NCI-H187 (cell line): ENCODE results near the gene PRRC1.

Experiments
- DNase-seq, 2 experiments: peaks; one replicate each; lab custom pipeline; 2025; lab: John Stamatoyannopoulos, UW

The PRRC1 gene

GRCh38 chr5:127580731-127581130, 63.3 kb downstream of the PRRC1 start:
- DNase-seq, result no peak

- DNase-seq, result no peak
Measured at GRCh38 chr5:127581450-127581849, 64.0 kb downstream of the PRRC1 start.

- no peak for DNase-seq
Measured at GRCh38 chr5:127582773-127583370, 65.4 kb downstream of the PRRC1 start.

- DNase-seq, result no peak
Measured at GRCh38 chr5:127583866-127584265, 66.4 kb downstream of the PRRC1 start.

GRCh38 chr5:127585661-127586060, 68.2 kb downstream of the PRRC1 start:
- DNase-seq, result no peak

GRCh38 chr5:127586066-127586770, 68.8 kb downstream of the PRRC1 start:
- DNase-seq, result no peak

DNA sequence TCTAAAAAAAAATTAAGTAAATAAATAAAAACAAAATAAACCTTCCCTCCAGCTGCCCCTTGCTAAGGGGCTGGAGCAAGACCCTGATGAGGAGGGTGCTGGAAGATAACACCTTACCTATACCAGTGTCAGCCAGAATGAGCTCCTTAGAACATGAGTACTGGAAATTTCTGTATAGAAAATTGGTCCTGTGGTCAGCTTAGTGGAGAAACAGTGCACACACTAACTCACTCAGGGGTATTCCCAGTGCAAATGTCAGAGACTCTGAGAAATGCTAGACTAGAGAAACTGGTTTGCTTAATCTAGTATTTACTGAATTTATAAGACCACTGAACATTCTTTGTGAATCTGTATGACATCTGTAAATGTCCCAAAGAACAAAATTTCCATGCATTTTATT, 69.4 kb downstream of the PRRC1 start:
- DNase-seq, result no peak

GRCh38 chr5:127587246-127587917, 69.9 kb downstream of the PRRC1 start:
- no peak for DNase-seq

- DNase-seq, result no peak
Measured at GRCh38 chr5:127588368-127588767, 70.9 kb downstream of the PRRC1 start.

GRCh38 chr5:127589309-127590030, 72.0 kb downstream of the PRRC1 start:
- DNase-seq, result no peak

GRCh38 chr5:127590156-127590722, 72.8 kb downstream of the PRRC1 start:
- DNase-seq, result no peak

DNA sequence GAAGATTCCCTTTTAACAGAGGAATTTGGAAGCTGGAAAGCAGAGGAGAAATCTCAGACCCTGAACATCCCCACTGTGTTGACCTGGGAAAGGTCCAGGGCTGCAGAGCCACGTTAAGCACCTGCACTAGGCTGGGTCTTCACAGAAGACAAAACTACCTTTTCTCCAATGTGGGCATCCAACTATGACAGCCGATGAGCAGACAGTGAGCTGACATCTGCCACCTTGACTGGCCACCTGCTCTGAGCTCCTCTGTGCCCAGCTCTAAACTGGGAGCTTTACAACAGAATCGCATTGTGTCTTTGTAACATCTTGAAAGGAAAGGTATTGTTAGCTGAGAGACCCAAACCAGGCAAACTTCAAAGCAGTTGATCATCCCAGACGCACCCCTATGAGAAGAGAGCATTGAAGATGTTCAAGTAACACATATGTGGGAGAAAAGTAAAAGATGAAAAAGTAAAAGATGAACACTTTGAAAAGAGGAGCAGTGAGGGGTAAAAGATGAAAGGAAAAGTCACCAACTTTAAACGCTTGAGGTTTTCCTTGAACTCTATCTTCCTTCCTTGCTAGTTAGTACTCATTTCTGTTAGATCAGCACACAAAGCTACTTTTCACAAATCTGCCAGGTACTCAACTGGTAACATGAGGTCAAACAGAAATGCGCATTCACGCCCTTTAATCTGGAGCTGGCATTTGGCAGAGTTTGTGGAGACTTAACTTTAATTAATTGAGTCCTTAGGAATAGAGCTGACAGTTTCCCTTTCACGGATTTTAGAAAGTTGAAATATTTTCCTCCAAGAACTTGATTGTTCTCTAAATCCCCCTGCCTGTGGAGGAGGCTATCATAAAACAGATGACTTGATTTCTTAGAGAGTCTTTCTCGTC, 78.3 kb downstream of the PRRC1 start:
- no peak for DNase-seq

GRCh38 chr5:127596501-127596900, 79.1 kb downstream of the PRRC1 start:
- DNase-seq, result peak; percentile 24 to 53

DNA sequence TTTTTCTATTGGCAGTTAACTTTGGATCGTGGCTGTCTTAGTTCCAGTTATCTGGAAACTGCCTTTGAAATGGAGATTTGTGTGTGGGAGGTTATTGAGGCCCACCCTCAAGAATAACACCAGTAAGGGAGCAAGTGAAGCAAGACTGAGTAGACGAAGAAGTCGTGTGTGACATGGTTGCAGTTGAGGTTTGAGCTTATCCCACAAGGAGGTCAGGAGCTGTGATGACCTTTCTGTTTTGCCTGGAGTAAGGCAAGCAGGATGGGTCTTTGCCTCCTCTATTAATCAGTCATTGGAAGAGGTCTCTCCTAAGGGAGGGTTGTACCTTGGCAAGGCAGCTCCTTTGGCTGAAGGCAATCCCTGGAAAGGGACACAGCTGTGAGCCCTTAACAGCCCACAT, 81.9 kb downstream of the PRRC1 start:
- DNase-seq, result no peak

DNA sequence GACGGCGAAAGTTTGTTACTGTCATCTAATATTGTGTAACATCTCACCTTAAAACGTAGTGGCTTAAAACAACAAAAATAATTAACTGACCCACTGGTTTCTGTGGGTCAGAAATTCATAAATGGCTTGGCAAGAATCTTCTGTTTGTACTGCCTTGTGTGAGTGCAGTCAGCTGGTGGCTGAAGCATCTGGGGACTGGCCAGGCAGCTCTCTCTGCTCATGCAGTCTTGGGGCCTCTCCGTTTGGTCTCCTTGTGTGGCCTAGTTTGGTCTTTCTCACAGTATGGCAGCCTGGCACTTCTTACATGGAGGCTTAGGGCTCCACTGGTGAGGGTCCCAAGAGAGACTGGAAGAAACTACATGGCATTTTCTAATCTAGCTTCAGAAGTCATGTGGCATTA, 82.4 kb downstream of the PRRC1 start:
- DNase-seq, result no peak

DNA sequence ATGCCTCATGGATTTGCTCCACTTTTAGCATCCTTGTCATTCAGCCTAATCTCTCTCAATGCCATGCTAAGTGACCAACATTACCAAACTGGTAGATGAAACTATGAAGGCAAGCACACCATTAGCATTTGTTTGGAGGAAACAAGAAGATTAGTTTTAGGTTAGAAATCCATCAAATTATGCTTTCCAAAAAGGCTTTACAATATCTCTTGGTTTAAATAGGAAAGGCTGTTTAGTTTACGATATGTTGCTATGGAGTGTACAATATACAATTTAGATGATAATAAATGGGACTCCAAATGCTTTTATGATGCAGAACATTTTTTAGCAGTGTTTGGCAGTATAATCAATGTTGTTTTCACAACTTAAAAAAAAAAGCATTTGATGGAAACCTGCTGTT, 83.7 kb downstream of the PRRC1 start:
- no peak for DNase-seq

- no peak for DNase-seq
Measured at GRCh38 chr5:127601601-127602000, 84.2 kb downstream of the PRRC1 start.

GRCh38 chr5:127602481-127602880, 85.0 kb downstream of the PRRC1 start:
- no peak for DNase-seq

DNA sequence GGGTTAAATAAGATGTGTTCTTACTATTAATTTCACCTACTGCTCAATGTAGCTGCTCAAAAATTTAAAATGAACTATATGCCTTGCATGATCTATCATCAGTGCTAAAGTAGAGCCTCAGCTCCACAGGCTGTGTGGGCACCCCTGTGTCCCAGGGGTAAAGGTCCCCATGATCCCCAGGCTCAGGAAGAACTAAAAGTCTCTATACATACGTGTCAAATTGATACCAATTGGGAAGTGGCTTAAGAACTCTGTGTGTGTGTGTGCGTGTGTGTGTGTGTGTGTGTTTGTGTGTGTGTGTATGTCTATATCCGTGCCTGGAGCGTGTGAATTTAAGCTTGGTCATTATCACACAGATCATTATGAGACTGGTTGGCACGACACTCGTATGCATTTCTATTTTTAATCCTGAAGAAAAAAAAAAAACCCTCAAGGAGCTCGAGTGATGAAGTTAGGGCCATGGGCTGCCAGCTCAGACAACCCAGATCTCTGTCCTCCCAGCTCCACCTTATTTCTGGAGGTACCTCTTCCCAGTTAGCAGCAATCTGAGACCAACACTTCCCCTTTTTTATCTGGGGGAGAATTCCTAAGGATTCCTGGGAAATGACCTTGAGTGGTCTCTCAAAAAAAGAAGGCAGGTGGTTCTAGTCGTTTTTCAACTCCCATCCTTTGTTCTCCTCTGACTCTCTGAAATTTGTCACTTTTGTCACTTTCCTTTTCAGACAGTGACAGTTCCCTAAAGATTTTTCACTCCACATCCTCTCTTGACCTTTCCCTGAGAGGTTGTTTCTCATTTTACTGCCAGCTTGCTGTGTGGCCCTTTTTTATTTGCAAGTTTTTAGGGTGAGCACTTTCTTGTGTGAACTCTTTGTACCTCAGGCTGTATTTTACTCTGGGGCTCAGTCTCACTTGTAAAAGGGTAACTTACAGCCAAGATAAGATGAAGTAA, 85.7 kb downstream of the PRRC1 start:
- DNase-seq, result no peak
